HCT116 (cell line): ENCODE results near the gene CSTPP1. TPM values are rescaled to one million over a fixed set of nuclear protein-coding genes. Genes with fewer than 3 reads are reported as not detected.

Experiments used
- ATAC-seq: fragments of 200-7000 bp; cut with Tn5 transposase; 2 replicates; pipeline ENCODE4 v1.9.1; 2020; ENCODE audit warnings: mild to moderate bottlenecking, moderate library complexity
- BruUV-seq: library from RNA; stranded (reverse); fragments of 400-500 nt; replicated peaks from 2 replicates; lab custom pipeline; 2021; lab: Mats Ljungman, UMichigan
- CTCF ChIA-PET: fragments of 300-600 bp; sonication (Branson Sonifier 250); formaldehyde crosslinking; loops from one replicate; lab custom pipeline; 2021; ENCODE audit warnings: antibody characterized with exemption; lab: Charles Lee
- POLR2A ChIA-PET: fragments of 300-600, 350-600 bp; sonication (Branson Sonifier 250); formaldehyde crosslinking; loops from one replicate; lab custom pipeline; 2021; ENCODE audit warnings: antibody characterized with exemption; lab: Charles Lee
- RAD21 ChIA-PET, 2 experiments: fragments of 300-600 bp; sonication (Branson Sonifier 250); formaldehyde crosslinking; loops; one replicate each; lab custom pipeline; 2023; ENCODE audit warnings: low total read pairs in 2 of 2; ENCODE audit not compliant: uncharacterized antibody in 2 of 2, unreplicated experiment in 2 of 2, low non-redundant PET in 1 of 2; lab: Charles Lee
- DNase-seq: peaks from one replicate; pipeline ENCODE4 v3.0.0-alpha.2; 2010; ENCODE audit warnings: low read depth, low spot score
- H2AFZ ChIP-seq: fragments of 200-600 bp; shearing (Covaris generic), sonication (generic); 2 replicates; pipeline ENCODE4 v1.6.1; 2017; ENCODE audit warnings: low read depth, mixed run types, mixed read lengths, antibody characterized with exemption, low read length; ENCODE audit not compliant: poor library complexity, severe bottlenecking
- H3K27ac ChIP-seq: 2 replicates; pipeline ENCODE4 v1.5.1; 2012; ENCODE audit warnings: low read depth, low read length
- H3K27me3 ChIP-seq: fragments of 200-600 bp; sonication (generic); 2 replicates; pipeline ENCODE4 v1.6.1; 2016; ENCODE audit warnings: mixed run types, low read length, mixed read lengths; ENCODE audit not compliant: insufficient read depth
- H3K36me3 ChIP-seq, 2 experiments: fragments of 200-500 bp in 1 of 2; fragments of 200-600 bp in 1 of 2; sonication (Bioruptor generic) in 1 of 2; sonication (generic) in 1 of 2; 2 replicates each; pipeline versions ENCODE4 v1.5.1 to v1.6.1; 2014 to 2016; ENCODE audit warnings: low read length in 2 of 2, inconsistent platforms in 1 of 2, mixed read lengths in 1 of 2, mixed run types in 1 of 2; ENCODE audit not compliant: insufficient read depth in 2 of 2, control insufficient read depth in 1 of 2
- H3K4me1 ChIP-seq, 2 experiments: fragments of 200-600 bp in 1 of 2; sonication (generic) in 1 of 2; 2 replicates each; pipeline versions ENCODE4 v1.5.1 to v1.6.1; 2012 to 2017; ENCODE audit warnings: low read length in 2 of 2, inconsistent platforms in 1 of 2, mild to moderate bottlenecking in 1 of 2, mixed read lengths in 1 of 2, mixed run types in 1 of 2, moderate library complexity in 1 of 2; ENCODE audit not compliant: insufficient read depth in 2 of 2, control insufficient read depth in 1 of 2
- H3K4me2 ChIP-seq: fragments of 200-600 bp; sonication (generic); 2 replicates; pipeline ENCODE4 v1.6.1; 2017; ENCODE audit warnings: mixed run types, low read length, mixed read lengths
- H3K4me3 ChIP-seq, 2 experiments: fragments of 200-600 bp in 1 of 2; sonication (generic) in 1 of 2; replicated peaks in 1 of 2; 2 replicates each; pipeline ENCODE4 v1.5.1; 2011 to 2016; ENCODE audit warnings: low read length in 2 of 2, control low read depth in 1 of 2, low read depth in 1 of 2, mild to moderate bottlenecking in 1 of 2, mixed read lengths in 1 of 2, mixed run types in 1 of 2
- H3K79me2 ChIP-seq: fragments of 200-600 bp; sonication (generic); 2 replicates; pipeline ENCODE4 v1.6.1; 2017; ENCODE audit warnings: mild to moderate bottlenecking, mixed run types, low read length, moderate library complexity, mixed read lengths; ENCODE audit not compliant: insufficient read depth
- H3K9ac ChIP-seq: fragments of 200-600 bp; sonication (generic); 2 replicates; pipeline ENCODE4 v1.6.1; 2016; ENCODE audit warnings: low read length, mixed read lengths
- H3K9me2 ChIP-seq: fragments of 200-600 bp; sonication (generic), shearing (Covaris generic); 2 replicates; pipeline ENCODE4 v1.6.1; 2017; ENCODE audit warnings: mixed run types, mild to moderate bottlenecking, moderate library complexity; ENCODE audit not compliant: insufficient read depth
- H3K9me3 ChIP-seq, 2 experiments: fragments of 200-500 bp in 1 of 2; fragments of 200-600 bp in 1 of 2; sonication (Bioruptor generic) in 1 of 2; sonication (generic) in 1 of 2; 2 replicates each; pipeline ENCODE4 v1.6.1; 2014 to 2017; ENCODE audit warnings: low read length in 2 of 2, mixed read lengths in 2 of 2, inconsistent platforms in 1 of 2, low read depth in 1 of 2, mild to moderate bottlenecking in 1 of 2, mixed run types in 1 of 2, moderate library complexity in 1 of 2; ENCODE audit not compliant: control insufficient read depth in 1 of 2, insufficient read depth in 1 of 2
- H4K20me1 ChIP-seq: fragments of 200-600 bp; sonication (generic), shearing (Covaris generic); 2 replicates; pipeline ENCODE4 v1.6.1; 2017; ENCODE audit warnings: mixed run types, mild to moderate bottlenecking, moderate library complexity; ENCODE audit not compliant: insufficient read depth
- CTCF ChIP-seq, 3 experiments: fragments of 200-600 bp in 1 of 3; sonication (generic) in 1 of 3; IDR thresholded peaks in 2 of 3; conservative IDR thresholded peaks in 1 of 3; 2 replicates each; pipeline ENCODE4 v1.5.1; 2012 to 2017; ENCODE audit warnings: low read depth in 2 of 3, low read length in 2 of 3, antibody characterized with exemption in 1 of 3, borderline replicate concordance in 1 of 3, control low read depth in 1 of 3, mild to moderate bottlenecking in 1 of 3, mixed read lengths in 1 of 3, mixed run types in 1 of 3, moderate library complexity in 1 of 3; ENCODE audit not compliant: insufficient read depth in 1 of 3
- EZH2phosphoT487 ChIP-seq: fragments of 200-600 bp; IDR thresholded peaks from 2 replicates; pipeline ENCODE4 v1.6.1; 2018; ENCODE audit warnings: antibody characterized with exemption, borderline replicate concordance
- POLR2A ChIP-seq: IDR thresholded peaks from 2 replicates; pipeline ENCODE4 v1.7.0; 2011; ENCODE audit warnings: borderline replicate concordance; ENCODE audit not compliant: insufficient read depth, insufficient read length; ENCODE audit errors: extremely low read depth
- RAD21 ChIP-seq: IDR thresholded peaks from 2 replicates; pipeline ENCODE4 v1.6.1; 2012; ENCODE audit warnings: low read depth, mild to moderate bottlenecking
- SP1 ChIP-seq: IDR thresholded peaks from 2 replicates; pipeline ENCODE4 v1.6.1; 2012; ENCODE audit warnings: low read depth
- intact Hi-C: fragments of 100-400 bp; cut with micrococcal nuclease; formaldehyde crosslinking; loops from 2 replicates; pipeline ENCODE4 v1.10.0; 2022
- total RNA-seq: library from RNA; stranded (reverse); gene quantifications from one replicate; pipeline ENCODE4 v1.2.1, GENCODE V29; 2021; ENCODE audit not compliant: unreplicated experiment
- TF ChIP-seq, protein P1 (sequence below): IDR thresholded peaks from 2 replicates; pipeline ENCODE4 v1.6.1; 2012

CSTPP1 gene
- total RNA-seq, 1 experiment from 2014 or later, result 24.7 TPM

DNA sequence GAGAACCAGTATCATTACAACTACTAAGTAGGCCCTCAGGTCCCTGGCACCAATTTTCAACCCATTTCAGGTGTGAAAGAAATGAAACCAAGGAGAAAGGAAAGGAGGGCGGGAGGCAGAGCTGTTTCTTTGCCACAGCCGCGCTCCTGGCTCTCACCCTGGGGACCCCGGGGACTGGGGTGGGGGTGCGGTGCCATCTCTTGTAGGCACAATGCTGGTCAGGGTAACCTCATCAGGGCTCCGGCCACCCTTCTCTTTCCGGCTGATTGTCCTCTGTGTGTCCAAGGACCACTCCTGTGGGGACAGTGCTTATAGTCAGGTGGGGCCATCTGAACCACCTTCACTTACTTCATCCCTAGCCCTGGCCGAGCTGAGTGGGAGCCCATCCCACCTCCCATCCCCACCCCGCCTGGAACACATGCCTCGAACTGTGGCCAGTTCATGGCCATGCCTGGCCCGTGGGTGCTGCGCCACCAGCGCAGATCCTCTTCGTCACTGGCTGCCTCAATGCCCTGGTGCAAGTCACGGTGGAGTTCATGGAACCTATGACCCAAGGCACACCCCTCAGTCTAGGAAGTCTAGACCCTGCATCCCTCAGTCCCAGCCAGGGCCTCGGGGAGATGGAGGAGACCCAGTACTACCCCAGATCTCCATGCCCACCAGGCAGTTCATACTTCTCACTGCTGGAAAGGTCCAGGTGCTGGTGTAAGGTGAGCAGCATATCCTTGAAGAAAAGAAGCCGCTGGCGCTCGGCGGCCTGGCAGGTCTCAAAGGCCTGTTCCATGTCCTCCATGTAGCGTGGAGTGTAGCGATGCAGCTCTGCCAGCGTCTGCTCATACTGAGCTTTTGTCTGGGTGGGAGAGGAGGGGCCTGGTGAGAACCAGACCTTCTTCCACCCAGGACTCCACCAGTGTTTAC lies 242.4 kb downstream of the CSTPP1 start:
- H3K4me2 ChIP-seq, result no peak overlapping the region
- intact Hi-C loops, result loop anchor here (5.0 kb wide), 1 partner anchor 38 kb away; no protein-coding TSS in a partner anchor
- peaks cover 11 to 24% of the 10 kb centered on the region in 2 experiments; a peak in 3 of 4 replicates for H3K4me1 ChIP-seq
- DNase-seq (no peak), ATAC-seq (no peak)
- H2AFZ ChIP-seq, result no peak overlapping the region
- H3K4me3 ChIP-seq, result no peak overlapping the region
- H3K79me2 ChIP-seq, result peaks cover 39% of the 10 kb centered on the region
- no peak overlapping the region for H3K9ac ChIP-seq
- peaks cover 0 to 10% of the 10 kb centered on the region in 2 experiments; a peak in 1 of 4 replicates for H3K36me3 ChIP-seq
- ChIA-PET RAD21 (no interaction called here), CTCF (interaction anchor here (0.8 to 2.7 kb wide), 7 partner anchors 11 to 176 kb away, joined by 3 to 11 read pairs (median 3); partner anchors contain the start of gene DDB2), POLR2A (no interaction called here)
- BruUV-seq, result no TSS peak
- H3K27me3 ChIP-seq, result no peaks in the 10 kb centered on the region
- H3K9me2 ChIP-seq, result no peaks in the 10 kb centered on the region
- no peak overlapping the region for H3K27ac ChIP-seq
- H4K20me1 ChIP-seq, result no peaks in the 10 kb centered on the region
- no peaks in the 10 kb centered on the region for H3K9me3 ChIP-seq
- no peak for TF ChIP-seq SP1

DNA sequence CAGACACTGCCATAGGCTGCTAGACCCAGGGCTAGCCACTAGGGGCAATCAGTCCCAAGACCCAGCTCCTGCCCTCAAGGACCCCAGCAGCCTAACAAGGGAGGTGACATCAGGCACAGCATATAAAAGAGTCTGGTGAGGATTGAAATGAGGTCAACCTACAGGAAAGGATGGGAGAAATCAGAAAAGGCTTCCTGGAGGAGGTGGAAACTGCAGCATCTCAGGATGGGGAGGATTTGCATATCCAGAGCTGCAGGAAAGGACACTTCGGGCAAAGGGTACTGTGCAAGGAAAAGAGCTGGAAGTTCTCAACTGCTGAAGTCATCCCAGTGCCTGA lies 243.1 kb downstream of the CSTPP1 start:
- POLR2A ChIA-PET, result no interaction called here
- intact Hi-C loops, result loop anchor here (5.0 kb wide), 1 partner anchor 38 kb away; no protein-coding TSS in a partner anchor
- Histone ChIP-seq H2AFZ (no peak overlapping the region), H3K4me3 (no peak overlapping the region), H3K9me3 (no peaks in the 10 kb centered on the region), H3K36me3 (peaks cover 0 to 9% of the 10 kb centered on the region in 2 experiments; a peak in 1 of 4 replicates)
- TF ChIP-seq POLR2A (no peak), CTCF (IDR thresholded peaks at IDR 0.05 in 2 of 3, conservative IDR thresholded peaks at IDR 0.05 in 1 of 3; ENCODE audit: borderline replicate concordance in 1 of 3, insufficient read depth in 1 of 3, low read depth in 2 of 3, low read length in 2 of 3) (peak; percentile 33 to 75 (median 65); a peak in 5 of 6 replicates), EZH2phosphoT487 (no peak), RAD21 (peak; percentile 55)
- TF ChIP-seq, protein P1, sequence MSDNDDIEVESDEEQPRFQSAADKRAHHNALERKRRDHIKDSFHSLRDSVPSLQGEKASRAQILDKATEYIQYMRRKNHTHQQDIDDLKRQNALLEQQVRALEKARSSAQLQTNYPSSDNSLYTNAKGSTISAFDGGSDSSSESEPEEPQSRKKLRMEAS, result no peak
- TF ChIP-seq, all 23 proteins: peak for 2
- Histone ChIP-seq H3K4me2 (no peak overlapping the region), H4K20me1 (no peaks in the 10 kb centered on the region), H3K9ac (no peak overlapping the region), H3K9me2 (no peaks in the 10 kb centered on the region), H3K4me1 (peaks cover 12 to 28% of the 10 kb centered on the region in 2 experiments; a peak in 3 of 4 replicates), H3K79me2 (peaks cover 41% of the 10 kb centered on the region), H3K27me3 (no peaks in the 10 kb centered on the region), H3K27ac (no peak overlapping the region)
- ChIA-PET RAD21 (no interaction called here), CTCF (interaction anchor here (0.8 to 2.7 kb wide), 6 partner anchors 10 to 175 kb away, joined by 3 to 10 read pairs (median 3); partner anchors contain the start of gene DDB2)
- DNase-seq, result no peak
- BruUV-seq, result no TSS peak
- peak; percentile 23; the same call in 1 of the 2 replicates for ATAC-seq
